Progenitor cell of endocrine pancreas (in vitro differentiated cells): ENCODE measurements around the gene CACNB4. TPM values are rescaled to one million over a fixed set of nuclear protein-coding genes. Genes with fewer than 3 reads are reported as not detected.

Experiments
- DNase-seq: peaks from one replicate; pipeline ENCODE4 v3.0.0; 2021; ENCODE audit warnings: low spot score; ENCODE audit not compliant: unreplicated experiment
- H3K27ac Mint-ChIP-seq: 2 replicates; pipeline ENCODE4 v1.8.0; 2021; ENCODE audit warnings: mild to moderate bottlenecking, moderate library complexity, mixed read lengths
- H3K27me3 Mint-ChIP-seq: 2 replicates; pipeline ENCODE4 v1.8.0; 2021; ENCODE audit warnings: mixed read lengths
- H3K36me3 Mint-ChIP-seq: 2 replicates; pipeline ENCODE4 v1.8.0; 2022; ENCODE audit warnings: mixed read lengths; ENCODE audit not compliant: insufficient read depth
- H3K4me1 Mint-ChIP-seq: 2 replicates; pipeline ENCODE4 v1.8.0; 2021; ENCODE audit warnings: low read depth, mixed read lengths
- H3K4me3 Mint-ChIP-seq: 2 replicates; pipeline ENCODE4 v1.8.0; 2021; ENCODE audit warnings: low read depth, mild to moderate bottlenecking, moderate library complexity, mixed read lengths
- H3K9me3 Mint-ChIP-seq: 2 replicates; pipeline ENCODE4 v1.8.0; 2021; ENCODE audit warnings: low read depth, mixed read lengths
- CTCF ChIP-seq: fragments of 200-600 bp; sonication (generic); IDR thresholded peaks from one replicate; pipeline ENCODE4 v1.5.0; 2021; ENCODE audit warnings: antibody characterized with exemption, mild to moderate bottlenecking; ENCODE audit not compliant: unreplicated experiment
- total RNA-seq: library from RNA; stranded (reverse); gene quantifications from 2 replicates; pipeline ENCODE4 v1.2.1, GENCODE V29; 2021

CACNB4 gene
- total RNA-seq, 1 donor from 2014 or later, result 2.5 TPM

- Mint-ChIP-seq H3K9me3 (peaks cover under 1% of the 10 kb centered on the region), H3K27ac (no peak overlapping the region), H3K36me3 (no peaks in the 10 kb centered on the region), H3K4me3 (no peak overlapping the region), H3K27me3 (no peaks in the 10 kb centered on the region), H3K4me1 (no peaks in the 10 kb centered on the region)
- TF ChIP-seq CTCF, result no peak
- no peak for DNase-seq
These were observed 35.4 kb downstream of the CACNB4 start for GRCh38 chr2:152063325-152063924.

- no peak for TF ChIP-seq CTCF
- Mint-ChIP-seq H3K36me3 (peaks cover 2% of the 10 kb centered on the region), H3K27ac (no peak overlapping the region), H3K4me1 (no peaks in the 10 kb centered on the region), H3K4me3 (no peak overlapping the region), H3K27me3 (no peaks in the 10 kb centered on the region), H3K9me3 (peaks cover 7% of the 10 kb centered on the region)
- DNase-seq, result no peak
These were observed 36.4 kb downstream of the CACNB4 start for GRCh38 chr2:152062125-152063091.

DNA sequence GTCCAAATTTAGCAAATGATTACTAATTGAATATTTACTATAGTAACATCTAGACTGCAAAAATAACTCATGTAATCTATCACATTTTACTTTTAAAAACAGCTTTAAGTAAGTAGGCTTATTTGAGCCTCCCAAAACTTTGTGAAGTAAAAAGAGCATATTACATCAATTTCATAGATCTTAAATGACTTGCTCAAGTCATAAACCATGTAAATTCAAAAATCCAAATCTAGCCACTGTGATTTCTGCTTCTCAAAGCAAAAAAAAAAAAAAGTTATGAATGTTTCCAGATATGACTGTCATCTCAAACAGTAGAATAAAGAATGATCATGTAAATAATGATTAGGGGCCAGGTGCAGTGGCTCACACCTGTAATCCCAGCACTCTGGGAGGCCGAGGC, 37.5 kb downstream of the CACNB4 start:
- H3K4me1 Mint-ChIP-seq, result no peaks in the 10 kb centered on the region
- H3K36me3 Mint-ChIP-seq, result peaks cover 2% of the 10 kb centered on the region
- H3K4me3 Mint-ChIP-seq, result no peak overlapping the region
- H3K9me3 Mint-ChIP-seq, result peaks cover 7% of the 10 kb centered on the region
- no peak for TF ChIP-seq CTCF
- DNase-seq, result no peak
- no peak overlapping the region for H3K27ac Mint-ChIP-seq
- H3K27me3 Mint-ChIP-seq, result no peaks in the 10 kb centered on the region

- Mint-ChIP-seq H3K27ac (no peak overlapping the region), H3K9me3 (peaks cover 7% of the 10 kb centered on the region), H3K27me3 (no peaks in the 10 kb centered on the region), H3K4me3 (no peak overlapping the region), H3K4me1 (no peaks in the 10 kb centered on the region), H3K36me3 (peaks cover 2% of the 10 kb centered on the region)
- TF ChIP-seq CTCF, result no peak
- no peak for DNase-seq
These were observed 40.2 kb downstream of the CACNB4 start for GRCh38 chr2:152058655-152059054.

DNA sequence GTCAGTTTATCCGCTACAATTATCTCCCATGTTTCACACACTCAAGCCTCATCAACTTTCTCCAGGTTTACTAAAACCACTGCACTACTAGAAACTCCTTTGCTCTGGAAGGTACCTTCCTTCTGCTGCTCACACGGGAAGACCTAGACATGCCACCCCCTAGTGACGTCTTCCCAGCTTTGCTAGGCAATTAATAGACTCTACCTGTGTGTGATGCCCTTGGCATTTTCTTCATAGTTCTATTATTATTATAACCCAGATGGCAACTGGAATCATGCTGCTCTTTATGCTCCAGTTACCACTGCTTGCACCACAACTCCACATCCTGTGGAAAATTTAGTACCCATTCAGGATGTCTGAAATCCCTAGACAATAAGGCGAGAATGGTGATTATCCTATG, 42.4 kb downstream of the CACNB4 start:
- Mint-ChIP-seq H3K36me3 (peaks cover 2% of the 10 kb centered on the region), H3K4me1 (no peaks in the 10 kb centered on the region), H3K27me3 (no peaks in the 10 kb centered on the region), H3K4me3 (no peak overlapping the region), H3K27ac (no peak overlapping the region), H3K9me3 (peaks cover 7% of the 10 kb centered on the region)
- TF ChIP-seq CTCF, result no peak
- no peak for DNase-seq
